Calu3 (cell line): Measurements from ENCODE around the gene LMF1. TPM values are rescaled to one million over a fixed set of nuclear protein-coding genes. Genes with fewer than 3 reads are reported as not detected.

Experiments
- BruUV-seq: library from RNA; stranded (reverse); fragments of 400-500 nt; replicated peaks from 2 replicates; lab custom pipeline; 2021; lab: Mats Ljungman, UMichigan
- CTCF ChIA-PET: fragments of 300-600 bp; sonication (Branson Sonifier 250); formaldehyde crosslinking; loops from one replicate; lab custom pipeline; 2022; ENCODE audit warnings: antibody characterized with exemption; lab: Charles Lee
- DNase-seq: peaks from one replicate; pipeline ENCODE4 v3.0.0; 2022
- H3K27ac Mint-ChIP-seq: one replicate; pipeline ENCODE4 v1.8.0; 2022; ENCODE audit warnings: mixed read lengths; ENCODE audit not compliant: unreplicated experiment
- H3K27me3 Mint-ChIP-seq: one replicate; pipeline ENCODE4 v1.8.0; 2022; ENCODE audit warnings: mixed read lengths; ENCODE audit not compliant: unreplicated experiment
- H3K36me3 Mint-ChIP-seq: one replicate; pipeline ENCODE4 v1.8.0; 2022; ENCODE audit warnings: mild to moderate bottlenecking, moderate library complexity, mixed read lengths; ENCODE audit not compliant: insufficient read depth, unreplicated experiment
- H3K4me1 Mint-ChIP-seq: one replicate; pipeline ENCODE4 v1.8.0; 2022; ENCODE audit warnings: mild to moderate bottlenecking, low read depth, mixed read lengths; ENCODE audit not compliant: unreplicated experiment
- H3K4me3 Mint-ChIP-seq: one replicate; pipeline ENCODE4 v1.8.0; 2022; ENCODE audit warnings: mild to moderate bottlenecking, low read depth, moderate library complexity, mixed read lengths; ENCODE audit not compliant: unreplicated experiment
- H3K9me3 Mint-ChIP-seq: one replicate; pipeline ENCODE4 v1.8.0; 2022; ENCODE audit warnings: low read depth, mixed read lengths; ENCODE audit not compliant: unreplicated experiment
- intact Hi-C: fragments of 100-400 bp; cut with micrococcal nuclease; formaldehyde crosslinking; loops from one replicate; pipeline ENCODE4 v1.10.0; 2022; ENCODE audit not compliant: unreplicated experiment
- total RNA-seq: library from RNA; stranded (reverse); gene quantifications from 2 replicates; pipeline ENCODE4 v1.2.3, GENCODE V29; 2022
- TF ChIP-seq, protein P1 (sequence below): fragments of 200-600 bp; IDR thresholded peaks from one replicate; pipeline ENCODE4 v1.8.0; 2022; ENCODE audit warnings: antibody characterized with exemption; ENCODE audit not compliant: unreplicated experiment

Gene LMF1
- total RNA-seq, 1 experiment from 2014 or later = 31.9 TPM

DNA sequence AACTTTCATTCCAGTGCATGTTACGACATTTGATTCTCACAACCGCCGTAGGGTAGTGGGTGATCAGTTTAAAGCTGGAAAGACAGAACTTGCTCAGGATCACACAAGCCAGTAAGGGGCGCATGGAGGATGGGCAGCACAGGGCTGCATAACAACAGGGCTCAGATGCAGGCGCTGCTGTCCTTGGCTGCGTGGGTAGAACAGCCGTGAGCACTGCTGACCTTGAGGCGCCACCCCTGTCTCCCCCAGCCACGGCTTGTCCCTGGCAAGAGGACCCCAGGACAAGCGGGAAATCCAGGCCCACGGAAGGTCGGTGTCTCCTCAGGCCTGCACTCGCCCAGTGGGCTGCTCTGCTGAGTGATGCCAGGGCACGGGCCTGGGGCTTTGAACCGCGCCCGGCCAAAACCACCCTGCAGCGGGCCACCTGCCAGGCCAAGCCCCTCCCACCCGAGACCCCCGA lies 84.7 kb downstream of the LMF1 start:
- no peak for DNase-seq
- Mint-ChIP-seq H3K4me3 (no peak overlapping the region), H3K27ac (no peak overlapping the region), H3K27me3 (peaks cover 15% of the 10 kb centered on the region), H3K4me1 (no peaks in the 10 kb centered on the region), H3K36me3 (no peaks in the 10 kb centered on the region), H3K9me3 (no peaks in the 10 kb centered on the region)
- CTCF ChIA-PET = no interaction called here
- no TSS peak for BruUV-seq
- TF ChIP-seq, protein P1, sequence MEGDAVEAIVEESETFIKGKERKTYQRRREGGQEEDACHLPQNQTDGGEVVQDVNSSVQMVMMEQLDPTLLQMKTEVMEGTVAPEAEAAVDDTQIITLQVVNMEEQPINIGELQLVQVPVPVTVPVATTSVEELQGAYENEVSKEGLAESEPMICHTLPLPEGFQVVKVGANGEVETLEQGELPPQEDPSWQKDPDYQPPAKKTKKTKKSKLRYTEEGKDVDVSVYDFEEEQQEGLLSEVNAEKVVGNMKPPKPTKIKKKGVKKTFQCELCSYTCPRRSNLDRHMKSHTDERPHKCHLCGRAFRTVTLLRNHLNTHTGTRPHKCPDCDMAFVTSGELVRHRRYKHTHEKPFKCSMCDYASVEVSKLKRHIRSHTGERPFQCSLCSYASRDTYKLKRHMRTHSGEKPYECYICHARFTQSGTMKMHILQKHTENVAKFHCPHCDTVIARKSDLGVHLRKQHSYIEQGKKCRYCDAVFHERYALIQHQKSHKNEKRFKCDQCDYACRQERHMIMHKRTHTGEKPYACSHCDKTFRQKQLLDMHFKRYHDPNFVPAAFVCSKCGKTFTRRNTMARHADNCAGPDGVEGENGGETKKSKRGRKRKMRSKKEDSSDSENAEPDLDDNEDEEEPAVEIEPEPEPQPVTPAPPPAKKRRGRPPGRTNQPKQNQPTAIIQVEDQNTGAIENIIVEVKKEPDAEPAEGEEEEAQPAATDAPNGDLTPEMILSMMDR = no peak
- intact Hi-C loops = no loop called here

DNA sequence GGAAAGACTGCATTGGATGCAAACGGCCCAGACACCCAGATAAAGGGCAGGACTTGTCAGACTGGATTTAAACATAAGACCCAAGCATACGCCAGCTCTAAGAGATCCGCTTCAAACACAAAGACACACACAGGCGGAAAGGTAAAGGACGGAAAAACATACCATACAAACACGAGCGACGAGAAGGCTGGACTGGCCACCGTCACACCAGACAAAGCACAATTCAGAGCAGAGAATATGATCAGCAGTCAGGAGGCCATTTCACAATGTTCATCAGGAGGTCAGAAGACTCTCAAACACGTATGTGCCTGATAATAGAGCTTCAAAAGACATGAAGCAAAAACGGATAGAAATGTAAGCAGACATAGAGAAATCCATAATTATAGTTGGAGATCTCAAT lies 85.4 kb downstream of the LMF1 start:
- no peak for DNase-seq
- H3K4me1 Mint-ChIP-seq = no peaks in the 10 kb centered on the region
- intact Hi-C loops = no loop called here
- TF ChIP-seq, protein P1 = no peak
- no TSS peak for BruUV-seq
- no peak overlapping the region for H3K4me3 Mint-ChIP-seq
- H3K9me3 Mint-ChIP-seq = no peaks in the 10 kb centered on the region
- H3K36me3 Mint-ChIP-seq = no peaks in the 10 kb centered on the region
- CTCF ChIA-PET = no interaction called here
- H3K27ac Mint-ChIP-seq = no peak overlapping the region
- peaks cover 15% of the 10 kb centered on the region for H3K27me3 Mint-ChIP-seq

DNA sequence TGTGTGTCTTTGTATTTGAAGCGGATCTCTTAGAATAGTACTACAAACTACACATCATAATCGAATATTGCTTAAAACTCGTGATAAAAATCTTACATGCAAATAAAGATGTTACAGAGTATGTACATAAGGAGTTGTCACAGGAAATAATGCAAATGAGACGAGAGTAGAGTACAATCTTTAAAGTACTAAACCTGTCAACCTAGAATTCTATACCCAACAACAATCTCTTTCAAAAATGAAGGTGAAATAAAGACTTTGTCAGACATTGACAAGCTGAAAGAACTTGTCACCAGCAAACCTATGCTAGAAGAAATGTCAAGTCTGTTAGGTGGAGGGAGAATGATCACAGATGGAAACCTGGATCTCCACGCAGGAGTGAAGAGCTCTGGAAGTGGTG lies 86.6 kb downstream of the LMF1 start:
- H3K27ac Mint-ChIP-seq = no peak overlapping the region
- no peaks in the 10 kb centered on the region for H3K9me3 Mint-ChIP-seq
- CTCF ChIA-PET = interaction anchor here (0.7 kb wide), 1 partner anchor 1186 kb away, joined by 7 read pairs; no protein-coding TSS in a partner anchor
- H3K36me3 Mint-ChIP-seq = no peaks in the 10 kb centered on the region
- BruUV-seq = no TSS peak
- intact Hi-C loops = no loop called here
- H3K4me1 Mint-ChIP-seq = no peaks in the 10 kb centered on the region
- no peak for DNase-seq
- H3K4me3 Mint-ChIP-seq = no peak overlapping the region
- H3K27me3 Mint-ChIP-seq = peaks cover 15% of the 10 kb centered on the region
- TF ChIP-seq, protein P1 = no peak

DNA sequence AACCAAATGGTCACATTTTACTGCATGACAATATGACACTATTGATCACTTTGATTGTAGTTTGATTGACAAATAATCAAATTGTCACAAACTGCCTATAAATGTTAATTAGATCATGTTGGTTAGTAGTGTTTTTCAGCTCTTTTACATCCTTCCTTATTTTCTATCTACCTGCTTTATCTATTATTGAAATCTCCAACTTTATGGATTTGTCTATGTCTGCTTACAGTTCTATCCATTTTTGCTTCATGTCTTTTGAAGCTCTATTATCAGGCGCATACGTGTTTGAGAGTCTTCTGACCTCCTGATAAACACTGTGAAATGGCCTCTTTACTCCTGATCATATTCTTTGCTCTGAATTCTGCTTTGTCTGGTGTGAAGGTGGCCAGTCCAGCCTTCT lies 87.0 kb downstream of the LMF1 start:
- BruUV-seq = no TSS peak
- no peak for DNase-seq
- peaks cover 15% of the 10 kb centered on the region for H3K27me3 Mint-ChIP-seq
- no peaks in the 10 kb centered on the region for H3K4me1 Mint-ChIP-seq
- intact Hi-C loops = no loop called here
- no peak overlapping the region for H3K4me3 Mint-ChIP-seq
- H3K36me3 Mint-ChIP-seq = no peaks in the 10 kb centered on the region
- H3K9me3 Mint-ChIP-seq = no peaks in the 10 kb centered on the region
- TF ChIP-seq, protein P1 = no peak
- no peak overlapping the region for H3K27ac Mint-ChIP-seq
- CTCF ChIA-PET = no interaction called here
